K562 (cell line): ENCODE results near the gene FAM53A.

Experiments used
- CTCF ChIP-seq, 3 experiments: IDR thresholded peaks in 2 of 3; conservative IDR thresholded peaks in 1 of 3; 2 replicates each; pipeline ENCODE4 v1.5.1; 2011 to 2012; ENCODE audit warnings: low read length in 3 of 3, mild to moderate bottlenecking in 3 of 3, control low read depth in 2 of 3, improper control_type of control experiment in 1 of 3, inconsistent platforms in 1 of 3, low read depth in 1 of 3, mixed read lengths in 1 of 3, moderate library complexity in 1 of 3; ENCODE audit not compliant: insufficient read depth in 2 of 3
- EP300 ChIP-seq: IDR thresholded peaks from 2 replicates; pipeline ENCODE4 v1.6.1; 2012; ENCODE audit warnings: low read length, improper control_type of control experiment
- GABPA ChIP-seq: fragments of 200-800 bp; sonication (Bioruptor generic); conservative IDR thresholded peaks from 2 replicates; pipeline ENCODE4 v1.6.1; 2016; ENCODE audit warnings: low read depth, missing genetic modification characterization, missing compliant biosample characterization
- HIVEP1 ChIP-seq: fragments of 250-450 bp; sonication (Bioruptor Pico); IDR thresholded peaks from 2 replicates; pipeline ENCODE4 v1.4.0; 2020; ENCODE audit warnings: mild to moderate bottlenecking
- MXI1 ChIP-seq: IDR thresholded peaks from 2 replicates; pipeline ENCODE4 v1.6.1; 2011; ENCODE audit warnings: low read depth, mild to moderate bottlenecking, improper control_type of control experiment, low read length
- NFXL1 ChIP-seq: fragments of 450-650 bp; formaldehyde crosslinking; IDR thresholded peaks from 2 replicates; pipeline ENCODE4 v1.4.0; 2021; ENCODE audit warnings: mild to moderate bottlenecking
- NR1H2 ChIP-seq: sonication (generic); formaldehyde crosslinking; IDR thresholded peaks from 2 replicates; pipeline ENCODE4 v1.4.0; 2020; ENCODE audit warnings: mild to moderate bottlenecking, missing genetic modification reagents
- SNIP1 ChIP-seq: fragments of 450-650 bp; IDR thresholded peaks from 2 replicates; pipeline ENCODE4 v1.7.1; 2017; ENCODE audit warnings: low read depth, mild to moderate bottlenecking

- no peak for TF ChIP-seq EP300
- no peak for TF ChIP-seq HIVEP1 (CRISPR knock-in tag)
- no peak for TF ChIP-seq NFXL1
- no peak for TF ChIP-seq CTCF (IDR thresholded peaks at IDR 0.05 in 2 of 3, conservative IDR thresholded peaks at IDR 0.05 in 1 of 3; ENCODE audit: insufficient read depth in 2 of 3, low read depth in 1 of 3, low read length in 3 of 3)
- TF ChIP-seq MXI1 = no peak
- TF ChIP-seq GABPA (tag) = no peak
- no peak for TF ChIP-seq NR1H2
- TF ChIP-seq SNIP1 = no peak
These were observed 27.0 kb upstream of the FAM53A start for GRCh38 chr4:1711055-1711570.
